Natural killer cell (primary cell): Measurements from ENCODE around the gene ETV1. TPM values are rescaled to one million over a fixed set of nuclear protein-coding genes. Genes with fewer than 3 reads are reported as not detected.

ENCODE experiments used
- ATAC-seq, 3 donors: fragments of 150-1000 bp in 2 of 3; fragments of 200-7000 bp in 1 of 3; cut with Tn5 transposase; 1 replicate in 1 of 3; 2 replicates in 2 of 3; pipeline ENCODE4 v1.10.0; 2021; ENCODE audit warnings: mild to moderate bottlenecking in 2 of 3, moderate library complexity in 2 of 3
- DNase-seq, 2 donors: peaks; one replicate each; pipeline versions ENCODE4 v3.0.0 to v3.0.0-alpha.2; 2013 to 2021; ENCODE audit warnings: mixed read lengths in 1 of 2
- H3K27ac ChIP-seq: one replicate; pipeline ENCODE4 v1.5.1; 2013; ENCODE audit warnings: mild to moderate bottlenecking, low read length
- H3K27me3 ChIP-seq: one replicate; pipeline ENCODE4 v1.6.1; 2013; ENCODE audit warnings: low read length; ENCODE audit not compliant: control insufficient read depth, insufficient read depth
- H3K36me3 ChIP-seq: one replicate; pipeline ENCODE4 v1.6.1; 2013; ENCODE audit warnings: low read length; ENCODE audit not compliant: control insufficient read depth, insufficient read depth
- H3K4me1 ChIP-seq: one replicate; pipeline ENCODE4 v1.6.1; 2013; ENCODE audit warnings: low read length; ENCODE audit not compliant: control insufficient read depth, insufficient read depth
- H3K4me3 ChIP-seq: one replicate; pipeline ENCODE4 v1.5.1; 2013; ENCODE audit warnings: low read length
- H3K9me3 ChIP-seq: one replicate; pipeline ENCODE4 v1.6.1; 2013; ENCODE audit warnings: low read length; ENCODE audit not compliant: control insufficient read depth, insufficient read depth
- H3K27ac Mint-ChIP-seq, 2 donors: one replicate each; pipeline ENCODE4 v1.8.0; 2022; ENCODE audit warnings: mild to moderate bottlenecking in 2 of 2, mixed read lengths in 2 of 2, moderate library complexity in 1 of 2
- H3K27me3 Mint-ChIP-seq, 2 donors: one replicate each; pipeline ENCODE4 v1.8.0; 2022; ENCODE audit warnings: low read depth in 2 of 2, mixed read lengths in 2 of 2
- H3K36me3 Mint-ChIP-seq: one replicate; pipeline ENCODE4 v1.8.0; 2022; ENCODE audit warnings: mixed read lengths
- H3K4me1 Mint-ChIP-seq, 2 donors: one replicate each; pipeline ENCODE4 v1.8.0; 2022; ENCODE audit warnings: mixed read lengths in 2 of 2
- H3K4me3 Mint-ChIP-seq: one replicate; pipeline ENCODE4 v1.8.0; 2022; ENCODE audit warnings: mild to moderate bottlenecking, moderate library complexity, mixed read lengths
- H3K9me3 Mint-ChIP-seq, 2 donors: one replicate each; pipeline ENCODE4 v1.8.0; 2022; ENCODE audit warnings: mixed read lengths in 2 of 2
- CTCF ChIP-seq: fragments of 200-600 bp; IDR thresholded peaks from one replicate; pipeline ENCODE4 v1.8.0; 2022; ENCODE audit warnings: antibody characterized with exemption
- WGBS: methylation state at CpG from one replicate; pipeline ENCODE4 v1.1.7; 2013; ENCODE audit warnings: missing lambda C conversion rate; ENCODE audit not compliant: insufficient coverage; 5-methylcytosine and 5-hydroxymethylcytosine counted together
- intact Hi-C: fragments of 100-400 bp; cut with micrococcal nuclease; formaldehyde crosslinking; loops from one replicate; pipeline ENCODE4 v1.14.2; 2022
- total RNA-seq, 4 donors: library from RNA; stranded (reverse); fragments of 120-200 nt in 1 of 4; gene quantifications; one replicate each; pipeline versions ENCODE4 v1.2.3 to v1.2.4, GENCODE V29; 2013 to 2022

The ETV1 gene
- total RNA-seq, 3 donors from 2014 or later (not counting 1 experiment from before 2014, with no cell fraction given), result 0.53 TPM; not detected in 2

- TF ChIP-seq CTCF, result no peak
- Mint-ChIP-seq H3K27ac (no peak overlapping the region), H3K4me3 (no peak overlapping the region), H3K27me3 (peaks cover 0 to 2% of the 10 kb centered on the region in 2 donors), H3K9me3 (no peaks in the 10 kb centered on the region), H3K4me1 (no peaks in the 10 kb centered on the region), H3K36me3 (no peaks in the 10 kb centered on the region)
- DNase-seq, result no peak
- intact Hi-C loops, result no loop called here
- 78% methylated on average over 2 of the region's 2 CpGs for WGBS
- no peaks in the 10 kb centered on the region for H3K9me3 ChIP-seq
- no peak overlapping the region for H3K4me3 ChIP-seq
- no peaks in the 10 kb centered on the region for H3K4me1 ChIP-seq
- H3K27me3 ChIP-seq, result no peaks in the 10 kb centered on the region
- H3K27ac ChIP-seq, result no peak overlapping the region
- no peaks in the 10 kb centered on the region for H3K36me3 ChIP-seq
- ATAC-seq, result no peak
These were observed 103.1 kb downstream of the ETV1 start for GRCh38 chr7:13886356-13886755.

GRCh38 chr7:13882051-13882450 lies 107.4 kb downstream of the ETV1 start:
- no peak overlapping the region for H3K27ac Mint-ChIP-seq
- no peak overlapping the region for H3K4me3 Mint-ChIP-seq
- WGBS, result 82% methylated on average over 5 of the region's 5 CpGs
- Histone ChIP-seq H3K27me3 (no peaks in the 10 kb centered on the region), H3K4me1 (no peaks in the 10 kb centered on the region), H3K36me3 (no peaks in the 10 kb centered on the region), H3K27ac (no peak overlapping the region), H3K9me3 (no peaks in the 10 kb centered on the region), H3K4me3 (no peak overlapping the region)
- intact Hi-C loops, result no loop called here
- H3K4me1 Mint-ChIP-seq, result no peaks in the 10 kb centered on the region
- peaks cover 0 to 2% of the 10 kb centered on the region in 2 donors for H3K27me3 Mint-ChIP-seq
- peaks cover 0 to 3% of the 10 kb centered on the region in 2 donors for H3K9me3 Mint-ChIP-seq
- DNase-seq (no peak), ATAC-seq (no peak)
- TF ChIP-seq CTCF, result no peak
- no peaks in the 10 kb centered on the region for H3K36me3 Mint-ChIP-seq

GRCh38 chr7:13880789-13881188 lies 108.7 kb downstream of the ETV1 start:
- H3K4me1 Mint-ChIP-seq, result no peaks in the 10 kb centered on the region
- H3K27ac ChIP-seq, result no peak overlapping the region
- no peak overlapping the region for H3K27ac Mint-ChIP-seq
- intact Hi-C loops, result no loop called here
- no peaks in the 10 kb centered on the region for H3K4me1 ChIP-seq
- 92% methylated on average over 2 of the region's 2 CpGs for WGBS
- no peak for TF ChIP-seq CTCF
- H3K27me3 ChIP-seq, result no peaks in the 10 kb centered on the region
- H3K27me3 Mint-ChIP-seq, result peaks cover 0 to 2% of the 10 kb centered on the region in 2 donors
- no peaks in the 10 kb centered on the region for H3K36me3 Mint-ChIP-seq
- no peak overlapping the region for H3K4me3 Mint-ChIP-seq
- ATAC-seq, result no peak
- no peaks in the 10 kb centered on the region for H3K9me3 ChIP-seq
- no peak for DNase-seq
- H3K4me3 ChIP-seq, result no peak overlapping the region
- H3K36me3 ChIP-seq, result no peaks in the 10 kb centered on the region
- peaks cover 0 to 3% of the 10 kb centered on the region in 2 donors for H3K9me3 Mint-ChIP-seq

- Histone ChIP-seq H3K27me3 (no peaks in the 10 kb centered on the region), H3K9me3 (no peaks in the 10 kb centered on the region), H3K4me1 (no peaks in the 10 kb centered on the region), H3K4me3 (no peak overlapping the region), H3K36me3 (no peaks in the 10 kb centered on the region), H3K27ac (no peak overlapping the region)
- H3K4me1 Mint-ChIP-seq, result peaks cover 0 to 2% of the 10 kb centered on the region in 2 donors
- intact Hi-C loops, result no loop called here
- DNase-seq (no peak), ATAC-seq (no peak)
- H3K27me3 Mint-ChIP-seq, result peaks cover 0 to 2% of the 10 kb centered on the region in 2 donors
- no peak for TF ChIP-seq CTCF
- 95% methylated on average over 2 of the region's 2 CpGs for WGBS
- H3K4me3 Mint-ChIP-seq, result no peak overlapping the region
- H3K27ac Mint-ChIP-seq, result no peak overlapping the region
- no peaks in the 10 kb centered on the region for H3K36me3 Mint-ChIP-seq
- H3K9me3 Mint-ChIP-seq, result peaks cover 0 to 3% of the 10 kb centered on the region in 2 donors
These were observed 109.3 kb downstream of the ETV1 start for GRCh38 chr7:13879994-13880686.
